IPS-NIHi7 (cell line): ENCODE measurements around the gene ARPC2.

Experiments
- DNase-seq: peaks from one replicate; pipeline ENCODE4 v3.0.0; 2012; ENCODE audit warnings: mixed read lengths; ENCODE audit errors: extremely low spot score

ARPC2 gene

GRCh38 chr2:218217360-218218267, 625 bp downstream of the ARPC2 start:
- peak; percentile 55 for DNase-seq

GRCh38 chr2:218218268-218219185, 1.5 kb downstream of the ARPC2 start:
- no peak for DNase-seq

- DNase-seq: no peak
Observed at GRCh38 chr2:218219934-218220333, 2.9 kb downstream of the ARPC2 start.

DNA sequence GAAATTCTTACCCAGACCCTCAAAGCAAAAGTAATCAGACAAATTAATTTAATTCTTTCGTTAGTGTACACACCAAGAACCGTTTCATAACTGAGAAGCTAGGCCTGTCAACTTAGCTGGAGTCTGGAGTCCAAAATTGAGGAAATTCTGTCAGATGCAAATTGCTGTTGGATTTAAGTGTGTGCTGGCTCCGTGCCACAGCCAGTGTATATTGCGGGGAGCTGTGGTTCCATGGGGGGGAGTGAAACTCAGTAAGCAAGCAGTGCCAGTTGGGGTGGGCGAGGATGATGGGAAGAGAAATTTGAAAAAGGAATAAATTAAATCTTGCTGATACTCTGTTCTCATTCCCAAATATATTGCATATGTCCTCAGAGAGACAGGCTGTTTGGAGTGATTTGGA, 4.0 kb downstream of the ARPC2 start:
- DNase-seq: no peak

GRCh38 chr2:218223046-218223445, 6.1 kb downstream of the ARPC2 start:
- no peak for DNase-seq

- DNase-seq: no peak
Observed at GRCh38 chr2:218224186-218224585, 7.2 kb downstream of the ARPC2 start.

GRCh38 chr2:218226903-218227302, 9.9 kb downstream of the ARPC2 start:
- DNase-seq: no peak

DNA sequence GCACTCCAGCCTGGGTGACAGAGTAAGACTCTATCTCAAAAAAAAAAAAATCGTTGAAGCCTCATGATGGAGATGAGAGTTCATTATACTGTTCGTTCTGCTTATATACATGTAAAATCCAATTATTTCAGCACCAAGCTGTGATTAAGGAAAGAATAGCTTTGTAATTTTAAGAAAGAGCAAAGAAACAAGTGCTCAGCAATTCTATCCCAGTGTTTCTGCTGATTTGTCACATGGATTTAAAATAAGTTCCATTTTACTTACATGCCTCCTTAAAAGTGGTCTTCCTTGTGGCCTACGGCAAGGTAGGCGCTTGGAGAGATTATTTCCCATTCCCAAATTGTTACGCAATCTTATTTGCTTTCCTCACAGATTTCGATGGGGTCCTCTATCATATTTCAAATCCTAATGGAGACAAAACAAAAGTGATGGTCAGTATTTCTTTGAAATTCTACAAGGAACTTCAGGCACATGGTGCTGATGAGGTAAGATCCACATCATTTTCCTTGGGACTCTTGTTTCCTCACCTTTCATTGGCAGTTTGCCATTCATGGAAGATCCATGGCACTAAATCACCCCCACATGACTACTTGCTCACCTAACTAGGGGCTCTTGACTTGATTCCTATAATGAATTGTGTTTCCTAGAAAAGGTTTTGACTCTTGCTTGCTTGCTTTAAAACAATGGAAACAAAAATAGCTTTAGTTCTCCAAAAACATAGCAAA, 11.5 kb downstream of the ARPC2 start:
- DNase-seq: no peak

- DNase-seq: no peak
Observed at GRCh38 chr2:218229239-218229638, 12.2 kb downstream of the ARPC2 start.

DNA sequence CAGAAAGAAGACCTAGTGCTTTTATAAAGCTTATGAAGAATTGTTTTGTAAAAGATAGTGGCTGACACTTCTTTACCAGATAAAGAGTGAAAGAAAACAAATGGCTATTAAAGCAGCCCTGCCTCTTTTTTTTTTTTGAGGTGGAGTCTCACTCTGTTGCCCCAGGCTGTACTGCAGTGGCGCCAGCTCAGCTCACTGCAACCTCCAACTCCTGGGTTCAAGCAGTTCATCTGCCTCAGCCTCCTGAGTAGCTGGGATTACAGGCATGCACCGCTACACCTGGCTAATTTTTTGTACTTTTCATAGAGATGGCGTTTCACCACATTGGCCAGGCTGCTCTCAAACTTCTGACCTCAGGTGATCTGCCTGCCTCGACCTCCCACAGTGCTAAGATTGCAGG, 12.9 kb downstream of the ARPC2 start:
- no peak for DNase-seq

DNA sequence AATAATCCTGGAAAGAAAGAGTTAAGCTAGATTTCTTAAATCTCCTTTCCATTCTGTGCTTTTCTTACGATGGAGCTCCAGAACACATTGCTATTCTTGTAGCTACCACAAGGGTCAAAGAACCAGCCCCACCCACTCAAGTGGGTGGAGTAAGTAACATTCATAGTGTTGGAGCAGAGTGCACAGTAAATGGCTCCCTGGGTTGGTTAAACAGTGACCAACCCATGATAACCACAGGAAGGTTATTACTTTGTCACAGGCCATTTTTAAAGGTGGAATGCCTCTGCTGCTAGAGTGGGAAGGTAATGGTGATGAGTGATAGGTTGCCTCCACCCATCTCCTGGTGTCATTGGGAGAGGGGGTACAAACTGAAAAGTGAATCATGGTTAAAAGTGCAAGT, 13.9 kb downstream of the ARPC2 start:
- peak; percentile 19 for DNase-seq

- DNase-seq: no peak
Observed at GRCh38 chr2:218233543-218233942, 16.6 kb downstream of the ARPC2 start.

- no peak for DNase-seq
Observed at GRCh38 chr2:218234521-218234920, 17.5 kb downstream of the ARPC2 start.

GRCh38 chr2:218235017-218235416, 18.0 kb downstream of the ARPC2 start:
- DNase-seq: no peak

DNA sequence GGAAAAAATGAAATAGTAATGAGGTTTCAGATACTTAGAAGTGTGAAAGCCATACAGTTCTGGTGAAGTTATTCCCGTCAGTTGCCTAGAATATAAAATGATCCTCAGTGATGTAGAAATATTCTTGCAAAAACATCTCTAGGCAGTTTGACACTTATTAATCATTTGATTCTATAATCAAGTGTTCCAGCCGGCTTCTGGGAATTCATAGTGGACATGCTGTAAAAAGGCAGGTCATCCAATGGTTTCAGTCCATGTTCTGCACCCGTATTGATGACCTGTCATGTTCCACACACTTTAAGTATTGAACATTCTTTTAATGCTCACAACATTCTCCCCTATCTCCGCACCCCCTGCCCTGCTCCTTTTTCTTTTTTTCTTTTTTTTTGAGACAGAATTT, 19.8 kb downstream of the ARPC2 start:
- DNase-seq: no peak

- no peak for DNase-seq
Observed at GRCh38 chr2:218238887-218239286, 21.9 kb downstream of the ARPC2 start.

GRCh38 chr2:218244204-218244603, 27.2 kb downstream of the ARPC2 start:
- DNase-seq: no peak

DNA sequence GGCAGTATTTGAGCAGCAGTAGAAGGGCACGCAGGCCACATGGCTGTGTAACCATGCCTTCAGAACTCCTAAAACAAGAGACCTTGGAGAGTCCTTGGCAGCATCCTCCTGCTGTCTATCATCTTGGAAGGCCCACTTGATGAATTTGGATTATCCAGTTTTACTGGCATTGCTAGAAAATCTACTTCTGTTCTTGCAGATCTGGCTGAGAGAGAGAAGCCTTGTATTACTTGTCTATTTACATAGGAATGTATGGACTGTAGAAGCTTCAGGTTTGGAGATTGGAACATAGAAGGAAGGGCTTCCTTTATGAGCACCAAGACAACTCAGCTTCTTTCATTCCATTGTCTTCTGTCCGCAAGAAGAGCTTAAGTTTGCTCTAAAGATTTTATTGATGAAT, 27.7 kb downstream of the ARPC2 start:
- DNase-seq: no peak

DNA sequence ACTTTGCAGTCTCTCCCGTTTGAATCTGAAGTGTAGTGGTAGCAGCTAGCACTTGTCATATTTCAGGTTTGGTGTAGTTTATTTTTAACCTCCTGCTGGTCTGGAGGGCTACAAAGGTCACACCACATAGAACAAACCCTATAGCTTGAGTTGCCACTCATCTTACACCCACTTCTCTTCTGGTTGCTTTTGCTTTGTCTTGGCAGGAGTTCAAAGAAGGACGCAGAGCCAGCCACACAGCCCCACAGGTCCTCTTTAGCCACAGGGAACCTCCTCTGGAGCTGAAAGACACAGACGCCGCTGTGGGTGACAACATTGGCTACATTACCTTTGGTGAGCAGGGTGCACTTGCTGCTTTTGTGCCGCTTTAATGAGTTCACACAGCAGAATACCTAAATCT, 28.2 kb downstream of the ARPC2 start:
- no peak for DNase-seq

GRCh38 chr2:218249691-218250090, 32.7 kb downstream of the ARPC2 start:
- no peak for DNase-seq

DNA sequence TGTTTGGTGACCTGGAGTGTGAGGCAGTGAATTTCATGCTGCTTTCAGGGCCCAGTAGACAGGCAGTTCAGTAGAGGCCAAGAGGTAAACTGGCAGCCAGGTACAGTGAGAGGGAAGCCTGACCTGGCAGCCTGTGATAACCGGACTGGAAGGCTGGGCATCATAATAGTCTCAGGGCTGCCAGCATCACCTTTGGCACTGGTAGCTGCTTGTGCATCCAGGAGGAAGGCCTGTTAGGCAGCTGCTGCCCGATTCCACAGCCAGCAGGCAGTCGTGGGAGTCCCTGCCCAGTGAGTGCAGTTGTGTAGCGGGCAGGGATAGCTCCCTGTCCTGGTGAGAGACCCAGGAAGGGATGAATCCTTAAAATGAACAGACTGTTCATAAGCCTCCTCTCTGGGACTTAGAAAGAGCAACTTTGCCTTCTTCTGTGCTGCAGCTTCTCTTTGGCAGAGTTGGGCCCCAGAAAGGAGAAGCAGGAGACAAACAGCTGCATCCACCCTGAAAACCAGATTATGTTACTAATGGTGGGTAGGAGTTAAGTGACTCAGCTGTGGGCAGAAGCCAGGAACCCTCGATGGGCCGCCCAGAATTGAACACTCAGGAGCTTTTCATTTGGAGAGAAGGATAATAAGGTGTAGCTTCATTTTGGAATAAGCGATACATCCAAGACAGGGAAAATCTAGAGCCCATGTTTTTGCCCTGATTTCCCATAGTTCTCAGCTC, 35.7 kb downstream of the ARPC2 start:
- DNase-seq: no peak
